ENCODE results near the gene EPB41L1. TPM values are rescaled to one million over a fixed set of nuclear protein-coding genes. Genes with fewer than 3 reads are reported as not detected.

Gene EPB41L1
- total RNA-seq, 2 donors from 2014 or later: 81.1 to 102 TPM

- H3K27ac ChIP-seq: no peak overlapping the region
- no peak for TF ChIP-seq CTCF (IDR thresholded peaks at IDR 0.05)
- ATAC-seq (ENCODE audit: insufficient number of reproducible peaks, low FRiP score, low read depth) (no peak), DNase-seq (ENCODE audit: low spot score) (no peak)
- H3K27me3 ChIP-seq (replicated peaks; ENCODE audit: insufficient read depth): no peaks in the 10 kb centered on the region
- no peak overlapping the region for H3K4me3 ChIP-seq
- no peaks in the 10 kb centered on the region for H3K9me3 ChIP-seq
- no peaks in the 10 kb centered on the region for H3K36me3 ChIP-seq
- H3K4me1 ChIP-seq (ENCODE audit: control insufficient read depth in 1 of 2, low read depth in 2 of 2): peaks cover 13 to 40% of the 10 kb centered on the region in 2 donors
Observed at GRCh38 chr20:36144336-36144735, 10.2 kb upstream of the EPB41L1 start.

- ATAC-seq (ENCODE audit: insufficient number of reproducible peaks, low FRiP score, low read depth) (no peak), DNase-seq (ENCODE audit: low spot score) (peak; percentile 44)
- peak overlapping the region; percentile 56 to 60 for H3K27ac ChIP-seq
- H3K9me3 ChIP-seq: no peaks in the 10 kb centered on the region
- no peaks in the 10 kb centered on the region for H3K27me3 ChIP-seq (replicated peaks; ENCODE audit: insufficient read depth)
- H3K36me3 ChIP-seq: no peaks in the 10 kb centered on the region
- no peak for TF ChIP-seq CTCF (IDR thresholded peaks at IDR 0.05)
- peak overlapping the region; percentile 22 for H3K4me3 ChIP-seq
- H3K4me1 ChIP-seq (ENCODE audit: control insufficient read depth in 1 of 2, low read depth in 2 of 2): peaks cover 13 to 56% of the 10 kb centered on the region in 2 donors
Observed at GRCh38 chr20:36145877-36146707, 8.4 kb upstream of the EPB41L1 start.

- ATAC-seq (ENCODE audit: insufficient number of reproducible peaks, low FRiP score, low read depth) (no peak), DNase-seq (ENCODE audit: low spot score) (no peak)
- Histone ChIP-seq H3K4me1 (ENCODE audit: control insufficient read depth in 1 of 2, low read depth in 2 of 2) (peaks cover 13 to 72% of the 10 kb centered on the region in 2 donors), H3K27ac (no peak overlapping the region), H3K36me3 (no peaks in the 10 kb centered on the region), H3K4me3 (no peak overlapping the region), H3K27me3 (replicated peaks; ENCODE audit: insufficient read depth) (no peaks in the 10 kb centered on the region), H3K9me3 (no peaks in the 10 kb centered on the region)
- no peak for TF ChIP-seq CTCF (IDR thresholded peaks at IDR 0.05)
Observed at GRCh38 chr20:36147690-36148089, 6.8 kb upstream of the EPB41L1 start.

- no peak for ATAC-seq (ENCODE audit: insufficient number of reproducible peaks, low FRiP score, low read depth)
Observed at GRCh38 chr20:36148439-36148838, 6.1 kb upstream of the EPB41L1 start.

More at GRCh38 chr20:36148439-36148838, 6.1 kb upstream of the EPB41L1 start:
- H3K36me3 ChIP-seq: no peaks in the 10 kb centered on the region
- no peak for DNase-seq (ENCODE audit: low spot score)
- H3K9me3 ChIP-seq: no peaks in the 10 kb centered on the region
- no peaks in the 10 kb centered on the region for H3K27me3 ChIP-seq (replicated peaks; ENCODE audit: insufficient read depth)
- TF ChIP-seq CTCF (IDR thresholded peaks at IDR 0.05): no peak
- no peak overlapping the region for H3K4me3 ChIP-seq
- H3K4me1 ChIP-seq (ENCODE audit: control insufficient read depth in 1 of 2, low read depth in 2 of 2): peaks cover 16 to 80% of the 10 kb centered on the region in 2 donors
- H3K27ac ChIP-seq: no peak overlapping the region

All from thoracic aorta (tissue), 2 donors.